Activated CD8-positive, alpha-beta T cell treated with anti-CD3 and anti-CD28 coated beads for 36 hours (primary cell): ENCODE data around the gene TCF7L1. TPM values are rescaled to one million over a fixed set of nuclear protein-coding genes. Genes with fewer than 3 reads are reported as not detected.

Experiments used
- ATAC-seq: fragments of 200-7000 bp; cut with Tn5 transposase; one replicate; pipeline ENCODE4 v1.10.0; 2021; ENCODE audit warnings: mild to moderate bottlenecking, moderate library complexity
- CTCF ChIA-PET: fragments of 350-600 bp; sonication (Branson Sonifier 250); formaldehyde crosslinking; loops from one replicate; lab custom pipeline; 2021; ENCODE audit warnings: antibody characterized with exemption; lab: Charles Lee
- POLR2A ChIA-PET: fragments of 350-600 bp; sonication (Branson Sonifier 250); formaldehyde crosslinking; loops from one replicate; lab custom pipeline; 2021; ENCODE audit warnings: antibody characterized with exemption; lab: Charles Lee
- DNase-seq: peaks from one replicate; pipeline ENCODE4 v3.0.0-alpha.2; 2020
- H3K27ac Mint-ChIP-seq: one replicate; pipeline ENCODE4 v1.8.0; 2021; ENCODE audit warnings: mild to moderate bottlenecking, mixed read lengths
- H3K27me3 Mint-ChIP-seq: one replicate; pipeline ENCODE4 v1.8.0; 2021; ENCODE audit warnings: mixed read lengths
- H3K36me3 Mint-ChIP-seq: one replicate; pipeline ENCODE4 v1.8.0; 2021; ENCODE audit warnings: low read depth, mixed read lengths
- H3K4me1 Mint-ChIP-seq: one replicate; pipeline ENCODE4 v1.8.0; 2021; ENCODE audit warnings: low read depth, mixed read lengths
- H3K4me3 Mint-ChIP-seq: one replicate; pipeline ENCODE4 v1.8.0; 2021; ENCODE audit warnings: mild to moderate bottlenecking, moderate library complexity, mixed read lengths
- H3K9me3 Mint-ChIP-seq: one replicate; pipeline ENCODE4 v1.8.0; 2021; ENCODE audit warnings: mixed read lengths
- intact Hi-C: fragments of 100-400 bp; cut with micrococcal nuclease; formaldehyde crosslinking; loops from one replicate; pipeline ENCODE4 v1.10.0; 2022
- total RNA-seq, 2 experiments: library from RNA; stranded (reverse); gene quantifications; one replicate each; pipeline ENCODE4 v1.2.3, GENCODE V29; 2021
- TF ChIP-seq, protein P1 (sequence below): fragments of 200-600 bp; IDR thresholded peaks from one replicate; pipeline ENCODE4 v1.8.0; 2022; ENCODE audit warnings: antibody characterized with exemption, mild to moderate bottlenecking

The TCF7L1 gene
- total RNA-seq, 2 experiments from 2014 or later, result not detected

DNA sequence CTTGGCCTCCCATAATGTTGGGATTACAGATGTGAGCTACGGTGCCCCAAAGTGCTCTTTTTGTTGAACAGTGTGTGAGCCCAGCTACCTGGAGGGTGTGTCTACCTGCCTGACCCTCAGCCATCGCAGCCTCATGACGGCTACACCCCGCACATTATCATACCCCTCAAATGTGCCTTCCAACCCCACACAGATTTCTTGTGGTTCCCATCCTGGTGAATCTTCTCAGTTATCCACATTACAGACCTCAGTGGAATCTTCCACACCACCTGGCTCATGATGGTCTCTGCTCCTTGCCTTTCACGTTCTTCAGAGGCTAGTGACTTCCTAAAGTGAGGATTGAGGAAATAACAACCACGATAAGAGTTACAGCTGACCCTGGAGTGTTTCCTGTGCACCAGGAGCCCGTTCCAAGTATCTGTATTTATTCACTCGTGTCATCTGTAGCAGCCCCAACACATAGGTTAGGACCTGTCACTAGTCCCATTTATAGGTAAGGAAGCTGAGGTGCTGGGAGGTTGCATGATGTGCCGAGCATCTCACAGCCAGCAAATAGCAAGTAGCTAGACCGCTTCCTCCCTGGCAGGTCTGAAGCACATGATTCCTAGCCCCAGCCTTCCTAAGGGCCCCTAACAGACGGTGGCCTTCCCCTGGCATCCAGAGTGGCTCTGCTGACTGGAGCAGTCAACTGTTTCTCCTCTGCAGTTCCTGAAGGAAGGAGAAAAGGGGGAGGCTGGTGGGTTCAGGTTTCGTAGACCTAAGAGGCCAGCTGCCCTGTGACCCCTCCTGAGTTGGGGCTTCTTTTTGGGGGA lies 47.3 kb downstream of the TCF7L1 start:
- no peak for DNase-seq
- Mint-ChIP-seq H3K27me3 (peaks cover 1% of the 10 kb centered on the region), H3K27ac (no peak overlapping the region), H3K36me3 (no peaks in the 10 kb centered on the region), H3K4me1 (no peaks in the 10 kb centered on the region), H3K9me3 (no peaks in the 10 kb centered on the region), H3K4me3 (no peak overlapping the region)
- intact Hi-C loops, result no loop called here
- ATAC-seq, result no peak
- ChIA-PET CTCF (interaction anchor here (0.7 to 2.8 kb wide), 2 partner anchors 10 to 113 kb away, joined by 3 to 8 read pairs; no protein-coding TSS in a partner anchor), POLR2A (interaction anchor here (0.6 kb wide), 1 partner anchor 358 kb away, joined by 3 read pairs; no protein-coding TSS in a partner anchor)
- TF ChIP-seq, protein P1, sequence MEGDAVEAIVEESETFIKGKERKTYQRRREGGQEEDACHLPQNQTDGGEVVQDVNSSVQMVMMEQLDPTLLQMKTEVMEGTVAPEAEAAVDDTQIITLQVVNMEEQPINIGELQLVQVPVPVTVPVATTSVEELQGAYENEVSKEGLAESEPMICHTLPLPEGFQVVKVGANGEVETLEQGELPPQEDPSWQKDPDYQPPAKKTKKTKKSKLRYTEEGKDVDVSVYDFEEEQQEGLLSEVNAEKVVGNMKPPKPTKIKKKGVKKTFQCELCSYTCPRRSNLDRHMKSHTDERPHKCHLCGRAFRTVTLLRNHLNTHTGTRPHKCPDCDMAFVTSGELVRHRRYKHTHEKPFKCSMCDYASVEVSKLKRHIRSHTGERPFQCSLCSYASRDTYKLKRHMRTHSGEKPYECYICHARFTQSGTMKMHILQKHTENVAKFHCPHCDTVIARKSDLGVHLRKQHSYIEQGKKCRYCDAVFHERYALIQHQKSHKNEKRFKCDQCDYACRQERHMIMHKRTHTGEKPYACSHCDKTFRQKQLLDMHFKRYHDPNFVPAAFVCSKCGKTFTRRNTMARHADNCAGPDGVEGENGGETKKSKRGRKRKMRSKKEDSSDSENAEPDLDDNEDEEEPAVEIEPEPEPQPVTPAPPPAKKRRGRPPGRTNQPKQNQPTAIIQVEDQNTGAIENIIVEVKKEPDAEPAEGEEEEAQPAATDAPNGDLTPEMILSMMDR, result no peak

DNA sequence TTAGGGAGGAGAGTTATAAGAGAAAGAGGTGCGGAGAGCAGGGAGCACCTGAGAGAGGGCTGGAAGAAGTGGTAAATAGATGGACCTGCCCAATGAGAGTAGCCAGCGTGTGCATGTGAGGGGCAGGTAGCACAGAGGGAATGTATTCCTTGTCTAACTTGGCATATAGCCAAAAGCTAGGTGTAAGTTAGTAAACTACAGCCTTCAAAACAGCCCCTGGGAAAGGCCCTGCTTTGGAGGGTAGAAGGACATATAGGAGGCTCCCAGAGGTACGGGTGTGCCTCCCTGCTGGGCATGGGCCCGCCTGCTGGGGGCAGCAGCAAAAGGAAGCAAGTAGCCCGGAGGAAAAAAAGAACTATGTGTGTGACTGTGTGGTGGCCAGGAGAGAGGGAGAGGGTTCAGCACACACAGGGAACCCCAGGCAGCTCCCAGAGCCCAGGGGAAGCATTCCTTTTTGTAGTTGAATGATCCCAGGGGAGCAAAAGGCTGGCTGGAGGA lies 48.0 kb downstream of the TCF7L1 start:
- Mint-ChIP-seq H3K4me3 (no peak overlapping the region), H3K27ac (no peak overlapping the region), H3K27me3 (peaks cover 2% of the 10 kb centered on the region), H3K36me3 (no peaks in the 10 kb centered on the region), H3K9me3 (no peaks in the 10 kb centered on the region), H3K4me1 (no peaks in the 10 kb centered on the region)
- ATAC-seq (no peak), DNase-seq (no peak)
- ChIA-PET CTCF (interaction anchor here (0.7 to 2.8 kb wide), 3 partner anchors 10 to 163 kb away, joined by 3 to 8 read pairs (median 4); no protein-coding TSS in a partner anchor), POLR2A (no interaction called here)
- intact Hi-C loops, result no loop called here
- TF ChIP-seq, protein P1, result no peak

DNA sequence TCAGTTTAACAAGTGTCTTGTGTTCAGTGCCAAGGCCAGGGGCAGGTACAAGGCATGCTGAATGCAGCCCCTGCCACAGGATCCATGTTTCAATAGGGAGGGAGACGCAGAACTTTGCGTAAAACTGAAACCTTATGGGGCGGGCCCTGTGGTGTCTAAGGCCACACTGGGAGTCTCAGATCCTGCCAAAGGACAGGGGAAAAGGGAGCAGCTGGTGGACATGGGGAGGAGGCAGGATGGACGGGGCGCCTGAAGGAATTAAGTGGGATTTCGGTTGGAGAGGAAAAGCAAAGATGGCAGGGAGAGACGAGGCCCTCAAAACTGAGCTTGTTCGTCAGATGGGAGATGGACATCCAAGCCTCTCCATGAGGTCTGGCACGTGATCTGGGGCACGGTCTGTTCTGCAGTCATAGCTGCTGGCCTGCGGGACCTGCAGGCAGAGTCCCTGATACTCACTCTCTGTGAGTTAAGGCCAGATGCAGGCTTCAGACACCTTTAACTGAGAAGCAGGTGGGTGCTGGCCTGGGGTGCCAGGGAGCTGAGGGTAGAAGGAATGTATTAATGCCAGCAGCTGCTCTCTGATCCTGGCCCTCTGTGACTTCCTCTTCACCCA lies 48.8 kb downstream of the TCF7L1 start:
- Mint-ChIP-seq H3K9me3 (no peaks in the 10 kb centered on the region), H3K4me1 (peaks cover 1% of the 10 kb centered on the region), H3K27ac (no peak overlapping the region), H3K36me3 (no peaks in the 10 kb centered on the region), H3K4me3 (no peak overlapping the region), H3K27me3 (peaks cover 2% of the 10 kb centered on the region)
- DNase-seq (no peak), ATAC-seq (no peak)
- ChIA-PET CTCF (interaction anchor here (0.6 to 2.8 kb wide), 4 partner anchors 11 to 164 kb away, joined by 3 to 8 read pairs (median 4); no protein-coding TSS in a partner anchor), POLR2A (no interaction called here)
- TF ChIP-seq, protein P1, result no peak
- intact Hi-C loops, result no loop called here

DNA sequence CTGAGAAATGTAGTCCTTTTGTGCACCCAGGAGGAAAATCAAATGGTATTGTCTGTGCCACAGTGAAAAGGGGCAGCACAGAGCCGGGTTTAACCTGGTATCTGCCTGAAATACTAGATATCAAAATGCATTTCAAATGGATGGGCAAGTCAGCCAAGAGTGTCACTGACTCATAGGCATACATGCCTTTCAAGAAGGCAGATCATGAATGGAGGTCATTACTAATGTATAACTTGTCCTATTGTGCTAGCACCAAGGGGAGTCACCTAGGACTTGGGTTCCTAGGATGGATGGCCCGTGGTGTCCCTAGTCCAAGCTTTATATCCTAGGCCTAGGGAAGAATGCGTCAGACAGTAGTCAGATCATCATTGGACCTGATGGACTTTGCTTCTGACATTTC lies 49.9 kb downstream of the TCF7L1 start:
- CTCF ChIA-PET, result interaction anchor here (1.3 kb wide), 1 partner anchor 13 kb away, joined by 3 read pairs; no protein-coding TSS in a partner anchor
- H3K27me3 Mint-ChIP-seq, result peaks cover 3% of the 10 kb centered on the region
- H3K36me3 Mint-ChIP-seq, result no peaks in the 10 kb centered on the region
- H3K4me3 Mint-ChIP-seq, result no peak overlapping the region
- ATAC-seq (no peak), DNase-seq (no peak)
- H3K4me1 Mint-ChIP-seq, result peaks cover 2% of the 10 kb centered on the region
- no peaks in the 10 kb centered on the region for H3K9me3 Mint-ChIP-seq
- intact Hi-C loops, result no loop called here
- no peak overlapping the region for H3K27ac Mint-ChIP-seq
- TF ChIP-seq, protein P1, result no peak
- POLR2A ChIA-PET, result no interaction called here
